HG02840 (cell line): ENCODE results near the gene SSBP4.

ENCODE experiments used
- ATAC-seq: cut with Tn5 transposase; IDR thresholded peaks from one replicate; pipeline ENCODE4 v1.9.1; 2021; ENCODE audit warnings: mild to moderate bottlenecking, moderate library complexity, moderate number of reproducible peaks; ENCODE audit not compliant: unreplicated experiment, low FRiP score

SSBP4 gene

DNA sequence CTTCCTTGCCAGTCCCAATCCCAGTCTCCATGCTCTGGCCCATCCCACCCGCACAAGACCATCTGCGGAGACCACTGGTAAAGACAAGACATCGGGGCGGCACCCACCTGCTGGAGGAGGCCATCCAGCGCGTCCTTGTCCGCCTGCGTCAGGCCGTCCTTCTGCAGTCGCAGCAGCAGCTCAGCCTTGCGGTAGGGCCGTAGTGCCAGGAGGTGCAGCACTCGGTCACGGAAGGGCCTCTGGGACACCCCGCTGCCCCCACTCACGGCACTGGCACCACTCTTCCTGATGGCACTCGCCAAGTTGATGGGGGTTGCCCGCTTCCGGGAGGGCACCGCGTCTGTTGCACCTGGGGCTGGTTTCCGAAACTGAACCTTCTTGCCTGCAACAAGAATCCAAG, 42.3 kb downstream of the SSBP4 start:
- ATAC-seq = no peak

DNA sequence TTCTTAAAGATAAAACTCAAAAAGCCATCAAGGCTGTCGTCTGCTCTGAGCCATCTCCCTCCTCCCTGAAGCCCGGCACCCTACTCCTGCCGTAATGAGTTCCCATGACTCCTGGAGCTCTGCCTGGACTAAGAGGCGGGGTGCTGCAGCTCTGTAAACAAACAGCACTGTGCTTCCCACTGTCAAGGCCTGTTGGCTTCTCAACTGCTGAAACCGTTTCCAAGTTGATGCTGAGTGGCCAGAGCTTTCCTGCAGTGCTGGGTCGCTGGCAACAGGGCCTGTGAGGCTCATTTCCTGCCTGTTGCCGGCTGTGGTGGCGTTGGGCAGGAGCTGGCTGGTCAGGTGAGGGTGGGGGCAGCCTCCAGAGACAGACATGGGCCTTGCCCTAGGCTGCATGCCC, 45.4 kb downstream of the SSBP4 start:
- no peak for ATAC-seq

DNA sequence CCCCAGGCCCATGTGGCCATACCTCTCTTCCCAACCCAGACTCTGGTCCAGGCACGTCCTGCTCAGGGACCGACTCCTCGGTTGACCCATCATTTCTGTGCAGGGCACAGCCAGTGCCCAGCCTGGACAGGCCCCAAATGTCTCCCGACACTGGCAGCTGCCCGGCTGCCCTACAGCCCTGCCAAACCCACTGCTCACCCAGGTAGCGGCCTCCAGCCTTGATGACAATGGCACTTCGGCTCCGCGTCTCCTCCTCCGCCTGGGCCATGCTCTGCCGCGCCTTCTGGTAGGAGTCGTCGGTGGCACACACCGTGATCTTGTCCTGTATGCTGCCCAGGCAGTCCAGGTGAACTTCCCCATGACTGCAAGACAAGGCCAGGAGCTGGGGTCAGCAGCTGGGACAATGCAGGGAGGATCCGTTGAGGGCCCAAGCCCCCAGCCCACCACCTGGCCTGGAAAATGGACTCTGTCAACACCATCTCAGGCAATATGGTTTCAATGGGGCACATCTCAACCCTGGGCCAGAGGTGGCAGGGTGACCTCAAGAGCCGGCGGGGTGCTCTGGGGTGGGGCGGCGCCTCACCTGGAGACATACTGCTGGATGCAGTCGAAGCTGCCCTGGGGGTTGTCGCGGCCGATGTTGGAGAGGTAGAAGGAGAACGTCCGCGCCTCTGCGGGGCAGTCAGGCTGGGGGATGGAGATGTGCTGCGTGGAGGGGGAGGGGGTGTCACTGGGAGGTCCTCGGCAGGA, 46.2 kb downstream of the SSBP4 start:
- no peak for ATAC-seq

DNA sequence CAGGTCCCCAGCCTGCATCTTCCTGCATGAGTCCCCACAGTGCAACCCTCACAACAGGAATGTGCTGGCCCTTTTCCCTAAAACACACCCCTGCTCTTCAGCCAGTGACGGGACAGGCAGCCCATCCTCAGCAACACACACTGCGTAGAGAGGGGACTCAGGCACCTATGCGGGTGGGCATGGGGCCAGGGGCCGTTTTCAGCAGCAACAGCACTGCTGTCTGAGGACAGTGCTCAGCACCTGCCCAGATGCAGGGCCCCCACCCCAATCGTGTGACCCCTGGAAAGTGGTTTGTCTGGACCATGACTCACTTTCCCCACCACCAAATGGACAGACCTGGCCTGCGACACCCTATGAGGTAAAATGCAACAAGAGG, 46.8 kb downstream of the SSBP4 start:
- ATAC-seq = no peak

DNA sequence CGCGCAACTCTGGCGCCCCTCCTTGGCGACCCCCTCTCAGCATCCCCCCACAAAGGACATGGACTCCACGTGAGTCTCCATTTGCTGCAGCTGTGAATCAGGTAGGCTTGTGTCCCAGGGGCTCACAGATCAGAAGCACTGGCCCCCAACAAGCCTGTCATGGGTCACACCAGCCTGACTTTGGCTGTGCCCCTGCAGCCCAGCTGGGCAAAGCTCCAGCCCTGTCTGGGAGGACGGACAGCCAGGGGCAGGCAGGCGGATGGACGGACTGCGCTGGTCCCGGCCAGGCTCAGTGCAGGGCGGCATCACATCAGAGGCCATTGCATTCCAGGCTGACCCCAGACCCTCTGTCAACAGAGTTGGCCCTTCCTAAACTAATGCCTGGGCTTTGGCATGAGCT, 47.2 kb downstream of the SSBP4 start:
- no peak for ATAC-seq

DNA sequence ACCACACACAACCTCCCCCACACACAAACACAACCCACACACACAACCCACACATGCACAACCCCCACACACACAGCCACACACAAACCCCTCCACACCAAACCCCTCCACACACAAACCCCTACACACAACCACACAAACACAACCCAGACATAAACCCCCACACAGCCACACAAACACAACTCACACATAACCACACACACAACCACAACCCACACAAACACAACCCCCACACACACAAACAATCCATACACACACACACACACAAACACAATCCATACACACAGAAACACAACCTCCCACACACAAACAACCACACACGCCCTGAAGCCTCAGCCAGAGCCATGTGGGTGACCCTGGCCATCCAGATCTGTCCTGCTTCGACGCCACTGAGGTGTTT, 48.8 kb downstream of the SSBP4 start:
- ATAC-seq = no peak

DNA sequence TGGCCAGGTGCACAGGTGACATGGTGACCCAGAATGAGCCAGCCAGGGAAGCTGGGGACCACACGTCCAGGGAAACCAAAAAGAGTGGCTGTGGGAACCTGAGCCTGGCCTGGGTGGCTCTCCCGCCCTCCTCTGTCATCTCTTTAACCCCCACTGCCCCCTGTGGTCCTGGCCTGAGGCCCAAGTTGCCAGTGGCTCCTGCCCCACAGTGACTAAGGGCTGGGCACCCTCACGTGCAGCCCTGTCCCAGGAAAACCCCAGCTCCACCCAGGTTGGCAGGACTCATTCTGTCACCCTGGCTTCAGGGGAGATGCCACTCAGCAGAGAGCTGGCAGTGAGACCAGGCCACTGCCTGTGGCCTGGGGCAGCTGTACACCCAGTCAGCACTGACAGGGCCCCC, 49.3 kb downstream of the SSBP4 start:
- ATAC-seq = no peak

DNA sequence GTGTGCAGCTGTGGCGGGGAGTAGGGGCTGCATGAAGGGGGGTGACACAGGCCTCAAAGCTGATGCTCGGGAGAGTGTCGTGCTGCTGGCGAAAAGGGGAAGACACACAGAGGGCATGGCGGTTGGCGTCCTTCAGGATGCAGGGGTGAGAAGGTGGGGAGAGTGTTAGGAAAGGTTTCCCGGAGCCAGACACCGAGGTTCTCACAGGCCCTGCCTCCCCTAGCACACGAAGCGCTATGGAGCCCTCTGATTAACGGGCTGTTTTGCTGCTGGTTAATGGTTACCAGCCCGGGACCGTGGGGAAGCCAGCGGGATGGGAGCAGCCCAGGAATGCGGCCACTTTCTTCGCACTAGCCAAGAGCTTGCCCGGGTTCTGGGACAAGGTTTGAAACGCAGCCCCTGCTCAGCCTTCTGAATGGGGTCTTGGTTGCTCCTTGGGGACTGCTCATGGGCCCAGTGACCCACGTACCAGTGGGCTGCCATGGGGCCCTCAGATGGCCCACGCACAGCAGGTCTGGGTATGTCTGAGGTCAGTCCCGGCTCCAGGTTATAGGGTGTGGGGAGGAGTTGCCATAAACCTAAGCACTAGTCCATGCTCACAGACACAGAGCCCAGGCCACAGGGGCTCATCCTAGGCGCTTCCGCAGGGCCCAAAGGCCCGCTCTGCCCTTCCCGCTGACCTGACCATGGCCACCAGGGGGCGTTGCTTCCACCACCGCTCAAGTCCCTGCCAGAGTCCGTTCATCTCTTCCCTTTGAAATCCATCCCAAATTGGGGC, 50.1 kb downstream of the SSBP4 start:
- no peak for ATAC-seq

DNA sequence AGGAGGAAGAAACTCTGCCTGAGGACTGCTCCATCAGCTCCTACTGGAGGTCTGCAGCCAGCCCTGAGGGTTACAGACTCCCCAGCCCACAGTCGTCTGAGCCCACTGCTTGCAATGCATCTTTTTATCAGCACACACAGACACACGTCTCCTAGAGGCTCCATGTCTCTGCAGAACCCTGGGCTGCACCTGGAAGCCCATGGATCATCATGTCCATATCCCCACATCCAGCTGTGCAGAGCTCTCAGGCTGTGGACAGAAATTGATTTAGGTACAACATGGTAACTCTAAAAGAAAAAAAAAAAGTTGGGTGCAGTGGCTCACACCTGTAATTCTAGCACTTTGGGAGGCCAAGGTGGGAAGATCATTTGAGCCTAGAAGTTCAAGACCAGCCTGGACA, 51.6 kb downstream of the SSBP4 start:
- no peak for ATAC-seq

DNA sequence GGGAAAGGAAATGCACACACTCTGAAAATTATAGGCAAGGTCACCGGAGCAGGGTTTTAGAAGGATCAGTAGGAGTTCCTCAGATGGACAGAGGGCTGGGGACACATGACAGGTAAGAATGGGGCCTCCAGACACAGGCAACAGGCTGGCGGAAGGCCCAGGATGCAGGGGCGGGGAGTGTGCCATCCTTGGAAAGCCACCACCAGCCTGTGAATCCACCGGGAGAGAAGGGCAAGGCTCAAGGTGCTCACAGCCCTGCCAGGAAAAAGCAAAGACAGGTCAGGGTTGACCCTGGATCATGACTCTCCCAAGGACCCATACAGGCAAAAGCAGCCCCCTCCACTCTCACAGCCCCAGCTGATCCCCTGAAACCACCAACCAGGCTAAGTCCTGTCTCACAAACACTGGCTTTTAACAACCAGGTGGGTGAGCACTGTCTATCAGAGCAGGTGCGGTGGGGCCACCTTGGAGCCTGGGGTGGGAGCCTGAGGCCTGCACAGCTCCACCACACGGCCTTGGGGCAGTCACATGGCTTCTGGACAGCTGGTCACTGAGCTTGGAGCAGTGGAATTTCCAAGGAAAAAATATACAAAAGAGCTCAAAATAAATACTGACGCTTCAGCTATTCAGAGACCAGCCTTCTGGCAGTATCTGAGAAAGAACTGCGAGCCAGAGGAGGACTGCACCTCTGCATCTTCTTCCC, 54.0 kb downstream of the SSBP4 start:
- ATAC-seq = no peak

DNA sequence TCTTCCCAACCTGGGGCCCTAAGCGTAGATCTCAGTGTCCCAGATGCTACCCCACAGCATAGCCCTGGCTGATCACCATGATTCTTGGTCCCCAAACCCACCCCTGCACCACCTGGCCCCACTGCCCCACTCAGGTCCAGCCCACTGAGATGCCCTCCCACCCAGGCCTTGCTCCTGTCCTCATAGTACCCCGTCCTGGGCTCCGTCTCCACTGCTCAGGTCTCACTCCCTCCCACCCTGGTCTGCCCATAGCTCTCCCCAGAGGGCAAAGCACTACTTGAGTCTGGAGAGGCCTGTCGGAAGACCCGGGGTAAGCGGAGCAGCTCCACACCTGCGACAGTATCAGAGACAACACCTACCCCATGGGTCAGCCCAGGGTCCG, 54.5 kb downstream of the SSBP4 start:
- ATAC-seq = no peak

DNA sequence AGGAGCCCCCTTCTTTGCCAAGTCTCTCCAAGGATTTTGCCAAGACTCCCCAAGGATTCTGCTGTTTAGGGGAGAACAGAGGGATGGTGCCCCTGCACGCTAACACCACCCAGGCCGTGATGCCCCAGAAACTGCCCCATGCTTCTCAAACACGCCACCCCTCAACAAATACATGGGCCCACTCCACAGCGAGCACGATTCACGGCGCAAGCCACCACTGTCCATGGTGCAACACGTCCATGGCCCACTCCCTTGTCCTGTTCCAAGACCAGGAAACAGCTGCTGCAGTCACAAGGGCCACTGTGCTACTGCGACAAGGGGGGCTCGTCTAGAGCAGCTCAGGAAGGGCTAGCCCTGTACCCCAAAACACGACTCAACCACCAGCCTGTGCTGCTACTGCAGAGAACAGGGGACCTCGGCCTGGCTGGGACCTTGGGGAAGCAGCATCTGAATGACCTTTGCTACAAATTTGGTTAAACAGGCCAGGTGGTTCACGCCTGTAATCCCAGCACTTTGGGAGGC, 55.2 kb downstream of the SSBP4 start:
- ATAC-seq = no peak

DNA sequence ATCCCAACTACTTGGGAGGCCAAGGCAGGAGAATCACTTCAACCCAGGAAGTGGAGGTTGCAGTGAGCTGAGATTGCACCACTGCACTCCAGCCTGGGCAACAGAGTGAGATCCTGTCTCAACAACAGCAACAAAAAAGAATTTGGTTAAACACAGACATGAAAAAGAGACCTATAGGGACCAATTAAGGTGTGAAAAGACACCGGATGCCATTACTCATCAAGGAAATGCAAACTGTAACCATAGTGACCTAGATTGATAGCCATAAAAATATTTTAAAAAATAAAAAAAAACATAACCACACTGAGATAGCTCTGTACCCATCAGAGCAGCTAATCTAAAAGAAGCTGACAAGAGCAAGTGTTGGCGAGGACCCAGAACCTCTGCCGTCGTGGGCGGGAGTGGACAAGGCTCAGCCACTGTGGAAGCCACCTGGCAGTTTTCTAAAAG, 55.8 kb downstream of the SSBP4 start:
- no peak for ATAC-seq

DNA sequence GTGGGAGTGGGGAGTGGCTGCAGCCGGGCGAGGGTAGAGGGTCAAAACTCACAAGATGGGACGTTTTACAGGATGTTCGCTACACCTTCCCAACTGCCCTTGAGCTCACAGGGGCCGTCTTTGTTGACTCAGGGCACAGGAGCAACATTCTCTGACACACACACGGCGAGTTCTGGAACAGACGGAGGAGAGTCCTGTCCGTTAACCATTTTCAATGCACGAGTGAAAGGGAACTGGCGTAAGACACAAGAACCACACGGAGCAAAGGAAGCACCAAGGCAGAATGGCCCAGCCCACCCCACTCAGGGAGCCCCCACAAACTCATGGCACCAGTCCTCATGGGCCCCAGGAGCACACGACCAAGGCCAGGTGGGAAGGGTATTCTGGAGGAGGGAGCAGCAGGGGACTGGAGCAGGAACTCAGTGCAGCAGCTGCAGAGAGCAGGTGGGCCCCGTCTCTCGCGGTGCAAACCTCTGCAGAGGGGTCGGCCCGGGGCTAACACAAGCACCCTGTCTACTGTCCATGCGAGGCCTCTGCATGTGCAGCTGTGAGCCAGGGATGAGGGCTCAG, 56.6 kb downstream of the SSBP4 start:
- no peak for ATAC-seq

DNA sequence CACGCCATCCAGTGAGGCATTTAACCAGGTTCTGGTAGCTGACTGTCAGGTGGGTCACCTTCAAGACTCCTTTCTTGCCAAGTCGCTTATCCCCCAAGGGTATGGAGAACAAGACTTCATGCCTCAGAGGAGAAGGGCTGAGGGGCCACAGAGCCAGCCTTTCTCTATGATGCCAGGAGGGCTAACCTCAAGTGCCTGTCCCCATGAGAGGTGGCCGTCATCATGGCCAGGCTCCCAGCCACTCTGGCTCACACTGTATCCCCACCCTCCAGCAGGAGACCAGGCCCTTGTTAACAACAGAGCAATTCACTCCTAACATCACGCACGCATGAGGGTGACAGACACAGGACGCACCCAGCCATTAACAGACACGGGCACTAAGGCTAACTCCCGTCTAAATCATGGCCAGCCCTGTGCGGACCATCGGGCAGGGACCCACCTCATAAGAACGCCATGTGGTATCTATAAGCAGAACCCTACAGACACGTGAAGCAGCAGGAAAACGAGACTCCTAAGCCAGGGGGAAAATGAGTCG, 57.4 kb downstream of the SSBP4 start:
- no peak for ATAC-seq

DNA sequence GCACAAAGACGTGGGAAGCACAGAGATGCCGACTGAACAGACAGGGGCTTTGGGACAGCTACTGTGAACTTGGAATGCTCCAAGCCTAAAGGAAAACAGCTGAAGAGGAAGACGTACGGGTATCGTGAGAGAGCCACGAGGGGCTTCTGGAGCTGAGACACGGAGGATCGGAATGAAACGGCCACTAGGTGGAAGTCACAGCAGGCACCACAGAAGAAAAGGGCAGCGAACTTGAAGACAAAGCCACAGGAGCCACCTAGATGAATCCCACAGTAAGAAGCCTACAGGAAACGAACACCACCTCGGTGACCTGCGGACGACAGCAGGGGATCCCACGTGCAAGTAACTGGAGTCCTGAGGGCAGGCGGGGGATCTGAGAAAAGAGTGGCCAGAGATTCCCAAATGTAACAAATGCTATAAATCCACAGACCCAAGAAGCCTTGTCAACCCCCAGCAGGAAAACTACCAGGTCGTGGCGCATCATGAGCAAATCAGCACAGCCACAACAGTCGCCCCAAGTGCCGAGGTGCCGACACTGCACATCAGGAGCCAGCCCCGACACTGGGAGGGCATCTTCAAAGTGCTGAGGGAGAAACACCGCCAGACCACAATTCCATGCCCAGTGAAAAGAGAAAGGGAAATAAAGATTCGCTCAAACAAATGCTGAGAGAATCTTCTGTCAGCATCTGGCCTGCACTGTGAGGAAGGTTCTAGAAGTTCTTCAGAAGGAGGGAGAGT, 58.0 kb downstream of the SSBP4 start:
- no peak for ATAC-seq

DNA sequence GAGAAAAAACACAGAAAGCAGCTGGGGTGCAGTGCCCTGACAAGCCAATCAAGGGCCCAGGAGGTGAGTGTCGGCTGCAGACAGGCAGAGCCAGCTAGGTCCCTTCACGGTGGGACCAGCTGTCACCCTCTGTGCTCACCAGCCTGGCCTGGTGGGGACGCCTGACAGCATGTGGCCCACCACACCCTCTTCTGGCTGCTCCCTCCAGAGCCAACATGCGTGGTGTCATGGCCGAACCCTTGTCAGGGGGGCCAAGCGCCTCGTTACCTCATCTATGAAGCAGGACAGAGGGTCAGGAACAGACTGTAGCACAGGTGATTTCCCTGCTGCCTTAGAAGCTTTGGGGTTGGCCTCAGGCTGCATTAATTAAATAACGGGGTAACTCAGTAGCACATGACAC, 58.8 kb downstream of the SSBP4 start:
- ATAC-seq = no peak

DNA sequence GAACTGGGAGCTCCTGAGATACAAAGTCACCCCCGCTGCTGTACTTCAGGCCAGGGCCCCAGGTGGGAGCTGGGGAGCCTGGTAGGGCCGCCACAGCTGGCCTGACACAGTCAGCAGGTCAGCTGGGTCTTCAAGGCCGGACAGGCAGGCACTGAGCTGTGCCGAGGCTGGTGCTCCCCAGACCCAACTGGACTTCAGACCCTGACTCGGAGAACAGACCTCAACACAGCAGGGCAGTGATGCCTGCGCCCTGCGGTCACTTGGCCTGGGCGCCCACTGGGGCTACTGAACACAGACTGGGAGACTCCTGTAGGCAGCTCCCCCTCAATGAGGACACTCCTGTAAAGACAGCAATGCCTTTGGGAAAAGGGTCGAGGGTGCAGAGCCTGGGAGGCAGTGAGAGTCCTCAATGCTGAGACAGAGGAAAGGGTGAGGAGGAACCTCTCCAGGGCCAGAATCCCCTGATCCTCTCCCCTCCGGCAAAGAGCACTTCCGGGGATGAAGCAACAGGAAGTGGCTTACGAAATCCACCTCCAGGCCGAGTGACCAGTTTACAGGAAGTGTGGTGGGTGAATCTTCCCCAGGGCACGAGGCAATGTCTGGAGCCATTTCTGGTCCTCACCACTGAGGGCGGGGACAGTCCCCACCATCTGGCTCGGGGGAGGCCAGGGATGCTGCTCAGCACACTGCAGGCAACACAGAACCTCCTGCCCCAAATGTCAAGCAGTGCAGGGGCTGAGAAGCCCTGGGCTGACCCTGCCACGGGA, 59.5 kb downstream of the SSBP4 start:
- ATAC-seq = no peak

DNA sequence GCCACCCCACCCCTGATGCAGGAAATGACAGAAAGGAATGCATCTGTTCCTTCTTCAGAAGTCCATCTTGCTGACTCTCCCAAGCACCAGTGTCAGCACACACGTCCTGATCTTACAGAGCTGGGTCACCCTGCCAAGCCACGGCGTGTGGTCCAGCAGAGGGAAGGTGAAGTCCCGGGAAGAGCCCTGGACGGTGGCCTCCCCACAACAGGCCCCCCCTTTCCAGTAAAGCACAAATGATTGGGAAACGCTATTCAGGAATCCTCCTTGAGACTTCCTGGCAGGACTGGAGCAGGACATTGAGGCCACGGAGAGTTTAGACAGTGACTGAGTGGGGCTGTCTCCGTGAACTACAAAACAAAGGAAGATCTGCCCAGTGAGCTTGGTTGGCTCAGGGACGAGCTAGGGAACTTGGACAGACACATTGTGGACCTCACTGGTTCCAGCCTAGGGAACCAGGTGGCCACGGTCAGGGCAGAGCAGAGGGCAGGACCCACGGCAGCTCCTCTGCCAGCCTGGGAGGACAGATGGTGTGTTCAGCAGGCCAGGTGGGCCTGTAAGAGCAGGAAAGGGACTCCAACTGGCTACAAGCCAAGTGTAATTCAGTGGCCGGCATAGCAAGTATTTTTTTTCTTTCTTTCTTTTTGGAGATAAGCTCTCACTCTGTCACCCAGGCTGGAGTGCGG, 61.0 kb downstream of the SSBP4 start:
- no peak for ATAC-seq
